A673 (cell line): Measurements from ENCODE around the gene PCDHGB4.

Experiments
- CTCF ChIP-seq: fragments of 300-800, 200-600 bp; sonication (generic); conservative IDR thresholded peaks from 2 replicates; pipeline ENCODE4 v1.5.1; 2017; ENCODE audit warnings: low read depth, mild to moderate bottlenecking, antibody characterized with exemption, low read length, moderate library complexity, mixed read lengths
- EZH2 ChIP-seq: fragments of 200-600 bp; sonication (generic); IDR thresholded peaks from 2 replicates; pipeline ENCODE4 v1.6.1; 2017; ENCODE audit warnings: borderline replicate concordance, low read depth, mild to moderate bottlenecking, mixed read lengths, antibody characterized with exemption, low read length; ENCODE audit not compliant: poor library complexity, severe bottlenecking

GRCh38 chr5:141430332-141431113 lies 43.0 kb downstream of the PCDHGB4 start, which contains the start of gene PCDHGA12:
- no peak for TF ChIP-seq CTCF
- no peak for TF ChIP-seq EZH2
